CD8-positive, alpha-beta memory T cell (primary cell): ENCODE measurements around the gene IRF1. TPM values are rescaled to one million over a fixed set of nuclear protein-coding genes. Genes with fewer than 3 reads are reported as not detected.
"Not testable (repeated sequence)": the region's sequence is repeated elsewhere in the genome, so short reads cannot be mapped to it uniquely, and the experiment has no call there.

ENCODE experiments used
- CTCF ChIA-PET: fragments of 350-600 bp; sonication (Branson Sonifier 250); formaldehyde crosslinking; loops from one replicate; lab custom pipeline; 2021; ENCODE audit warnings: antibody characterized with exemption; lab: Charles Lee
- POLR2A ChIA-PET: fragments of 350-600 bp; sonication (Branson Sonifier 250); formaldehyde crosslinking; loops from one replicate; lab custom pipeline; 2021; ENCODE audit warnings: antibody characterized with exemption; lab: Charles Lee
- DNase-seq, 5 donors: peaks; one replicate each; pipeline versions ENCODE4 v3.0.0 to v3.0.0-alpha.2; 2020 to 2022; ENCODE audit warnings: mixed read lengths in 1 of 5
- H3K27ac ChIP-seq: one replicate; pipeline ENCODE4 v1.7.0; 2013; ENCODE audit warnings: low read depth, mild to moderate bottlenecking, low read length, moderate library complexity
- H3K27me3 ChIP-seq: 2 replicates; pipeline ENCODE4 v1.7.0; 2013; ENCODE audit warnings: low read length, mild to moderate bottlenecking; ENCODE audit not compliant: insufficient read depth, poor library complexity, severe bottlenecking
- H3K36me3 ChIP-seq: 2 replicates; pipeline ENCODE4 v1.7.0; 2013; ENCODE audit warnings: mild to moderate bottlenecking, low read length, moderate library complexity; ENCODE audit not compliant: insufficient read depth
- H3K4me1 ChIP-seq: 2 replicates; pipeline ENCODE4 v1.7.0; 2013; ENCODE audit warnings: mild to moderate bottlenecking, low read length, moderate library complexity; ENCODE audit not compliant: insufficient read depth
- H3K4me3 ChIP-seq: 2 replicates; pipeline ENCODE4 v1.7.0; 2013; ENCODE audit warnings: mild to moderate bottlenecking, low read length
- H3K9me3 ChIP-seq: 2 replicates; pipeline ENCODE4 v1.7.0; 2013; ENCODE audit warnings: mild to moderate bottlenecking, low read length
- H3K27ac Mint-ChIP-seq, 8 donors: one replicate each; pipeline ENCODE4 v1.8.0; 2020 to 2021; ENCODE audit warnings: mixed read lengths in 8 of 8, mild to moderate bottlenecking in 6 of 8, inconsistent platforms in 3 of 8, moderate library complexity in 3 of 8
- H3K27me3 Mint-ChIP-seq, 2 donors: one replicate each; pipeline ENCODE4 v1.8.0; 2020 to 2021; ENCODE audit warnings: mixed read lengths in 2 of 2, mild to moderate bottlenecking in 1 of 2, moderate library complexity in 1 of 2
- H3K36me3 Mint-ChIP-seq, 3 donors: one replicate each; pipeline ENCODE4 v1.8.0; 2020 to 2021; ENCODE audit warnings: mixed read lengths in 3 of 3, inconsistent platforms in 1 of 3, mild to moderate bottlenecking in 1 of 3
- H3K4me1 Mint-ChIP-seq, 3 donors: one replicate each; pipeline ENCODE4 v1.8.0; 2020 to 2021; ENCODE audit warnings: mixed read lengths in 3 of 3, inconsistent platforms in 1 of 3, mild to moderate bottlenecking in 1 of 3
- H3K4me3 Mint-ChIP-seq, 7 donors: one replicate each; pipeline ENCODE4 v1.8.0; 2020 to 2021; ENCODE audit warnings: mixed read lengths in 7 of 7, mild to moderate bottlenecking in 6 of 7, moderate library complexity in 4 of 7, inconsistent platforms in 2 of 7
- H3K9me3 Mint-ChIP-seq, 5 donors: one replicate each; pipeline ENCODE4 v1.8.0; 2020 to 2022; ENCODE audit warnings: mixed read lengths in 5 of 5, mild to moderate bottlenecking in 3 of 5, moderate library complexity in 2 of 5, inconsistent platforms in 1 of 5
- polyA plus RNA-seq: library from polyadenylated mRNA; unstranded; fragments of 300-500 nt; fragmentation: Illumina TruSeq; gene quantifications from one replicate; pipeline ENCODE4 v1.2.3, GENCODE V29; 2021
- total RNA-seq, 2 experiments: library from RNA; stranded (reverse); gene quantifications; one replicate each; pipeline ENCODE4 v1.2.3, GENCODE V29; 2021

IRF1 gene
- total and polyA plus RNA-seq, 3 experiments from 2014 or later, result 115 to 204 (median 121) TPM

DNA sequence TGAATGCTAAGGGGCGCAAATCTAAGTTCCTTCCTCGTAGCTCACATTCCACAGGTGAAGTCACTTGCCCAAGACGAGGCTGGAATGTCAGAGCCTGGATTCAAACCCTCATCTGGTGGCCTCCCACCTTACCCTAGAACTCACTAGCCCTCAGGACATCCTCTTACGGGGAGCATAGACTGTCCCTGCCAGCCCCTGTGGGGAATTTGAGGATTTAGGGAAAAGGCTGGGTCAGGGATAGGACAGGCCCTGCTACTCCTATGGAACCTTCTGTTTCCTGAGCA, 45.0 kb downstream of the IRF1 start:
- Histone ChIP-seq H3K36me3 (peaks cover 9% of the 10 kb centered on the region), H3K4me1 (peaks cover 78% of the 10 kb centered on the region), H3K9me3 (no peaks in the 10 kb centered on the region), H3K27ac (no peak overlapping the region), H3K4me3 (no peak overlapping the region), H3K27me3 (no peaks in the 10 kb centered on the region)
- no peaks in the 10 kb centered on the region for H3K9me3 Mint-ChIP-seq
- H3K36me3 Mint-ChIP-seq, result peaks cover 22 to 69% (median 31%) of the 10 kb centered on the region in 3 donors
- no peaks in the 10 kb centered on the region for H3K27me3 Mint-ChIP-seq
- DNase-seq, result no peak
- H3K4me1 Mint-ChIP-seq, result peaks cover 83 to 97% (median 95%) of the 10 kb centered on the region in 3 donors
- ChIA-PET POLR2A (interaction anchor here (0.9 kb wide), 1 partner anchor 11 kb away, joined by 5 read pairs; no protein-coding TSS in a partner anchor), CTCF (interaction anchor here (1.2 to 2.8 kb wide), 3 partner anchors 10 to 25 kb away, joined by 3 to 6 read pairs (median 6); no protein-coding TSS in a partner anchor)
- peak overlapping the region in 1 of 7 donors; percentile 54 for H3K4me3 Mint-ChIP-seq
- peak overlapping the region; percentile 73 to 98 (median 84) for H3K27ac Mint-ChIP-seq

DNA sequence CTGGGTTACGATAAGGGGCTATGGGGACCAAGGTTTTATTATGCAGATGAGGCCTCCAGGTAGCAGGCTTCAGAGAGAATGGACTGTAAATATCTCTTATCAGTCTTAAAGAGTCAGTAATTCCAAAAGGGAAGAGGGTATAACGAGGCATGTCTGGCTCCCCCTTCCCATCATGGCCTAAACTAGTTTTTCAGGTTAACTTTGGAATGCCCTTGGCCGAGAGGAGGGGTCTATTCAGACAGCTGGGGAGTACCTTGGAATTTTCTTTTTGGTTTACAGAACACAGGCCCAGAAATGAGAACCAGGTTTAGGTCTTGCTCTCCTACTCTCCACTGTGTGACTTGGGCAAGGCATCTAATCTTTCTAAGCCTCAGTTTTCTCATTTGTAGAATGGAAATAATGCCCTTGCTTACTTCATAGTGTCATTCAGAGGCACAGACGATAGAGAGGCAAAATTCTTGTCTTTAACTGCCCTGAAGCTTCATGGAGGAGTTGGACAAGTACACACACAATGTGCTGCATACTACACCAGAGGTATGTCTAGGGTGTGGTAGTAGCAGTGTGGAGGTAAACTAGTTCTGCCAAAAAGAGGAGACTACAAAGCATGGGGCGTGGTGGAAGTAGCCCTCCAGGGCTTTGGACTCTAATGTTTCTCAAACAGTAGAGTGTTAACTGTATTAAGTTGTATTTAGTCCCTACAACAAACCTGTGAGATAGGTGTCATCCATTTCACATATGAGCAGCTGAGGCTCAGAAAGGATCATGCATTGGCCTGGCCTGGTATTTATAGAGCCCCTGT, 45.5 kb downstream of the IRF1 start:
- Mint-ChIP-seq H3K36me3 (peaks cover 22 to 68% (median 28%) of the 10 kb centered on the region in 3 donors), H3K27me3 (no peaks in the 10 kb centered on the region), H3K27ac (peak overlapping the region; percentile 73 to 98 (median 86)), H3K4me3 (peak overlapping the region in 3 of 7 donors; percentile 17 to 47 (median 23)), H3K9me3 (no peaks in the 10 kb centered on the region), H3K4me1 (peaks cover 84 to 98% (median 96%) of the 10 kb centered on the region in 3 donors)
- Histone ChIP-seq H3K4me3 (no peak overlapping the region), H3K4me1 (peaks cover 84% of the 10 kb centered on the region), H3K9me3 (no peaks in the 10 kb centered on the region), H3K36me3 (peaks cover 9% of the 10 kb centered on the region), H3K27me3 (no peaks in the 10 kb centered on the region), H3K27ac (no peak overlapping the region)
- no peak for DNase-seq
- POLR2A ChIA-PET, result interaction anchor here (0.9 to 1.2 kb wide), 2 partner anchors 12 to 18 kb away, joined by 4 to 5 read pairs; no protein-coding TSS in a partner anchor
- CTCF ChIA-PET, result interaction anchor here (1.2 to 2.8 kb wide), 5 partner anchors 10 to 58 kb away, joined by 3 to 6 read pairs (median 6); no protein-coding TSS in a partner anchor

DNA sequence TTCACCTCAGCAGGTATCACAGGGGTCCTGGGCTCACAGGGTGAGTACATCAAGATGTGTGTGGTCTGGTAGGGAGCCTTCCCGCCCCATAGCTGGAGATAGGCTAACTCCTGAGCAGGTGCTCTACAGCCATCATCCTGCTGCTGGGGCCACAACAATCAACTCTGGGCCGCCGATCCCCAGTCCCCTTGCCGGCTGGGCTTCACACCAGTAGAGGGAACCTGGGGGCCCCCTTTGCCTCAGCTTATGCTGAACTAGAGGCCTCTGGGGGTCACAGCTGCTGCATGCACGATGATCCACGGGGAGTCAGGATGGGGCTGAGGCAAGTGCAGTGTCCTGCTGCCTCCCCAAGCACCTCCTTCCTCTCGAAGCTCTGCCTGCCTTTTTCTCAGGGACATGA, 46.5 kb downstream of the IRF1 start:
- CTCF ChIA-PET, result interaction anchor here (1.1 to 1.6 kb wide), 3 partner anchors 13 to 57 kb away, joined by 3 to 6 read pairs (median 4); no protein-coding TSS in a partner anchor
- DNase-seq, result no peak
- Histone ChIP-seq H3K4me1 (peaks cover 93% of the 10 kb centered on the region), H3K27me3 (no peaks in the 10 kb centered on the region), H3K4me3 (no peak overlapping the region), H3K27ac (no peak overlapping the region), H3K9me3 (no peaks in the 10 kb centered on the region), H3K36me3 (peaks cover 9% of the 10 kb centered on the region)
- peaks cover 88 to 99% (median 99%) of the 10 kb centered on the region in 3 donors for H3K4me1 Mint-ChIP-seq
- H3K36me3 Mint-ChIP-seq, result peaks cover 20 to 67% (median 24%) of the 10 kb centered on the region in 3 donors
- H3K4me3 Mint-ChIP-seq, result peak overlapping the region in 5 of 7 donors; percentile 15 to 47 (median 37)
- H3K27me3 Mint-ChIP-seq, result no peaks in the 10 kb centered on the region
- POLR2A ChIA-PET, result interaction anchor here (1.2 kb wide), 1 partner anchor 17 kb away, joined by 4 read pairs; no protein-coding TSS in a partner anchor
- no peaks in the 10 kb centered on the region for H3K9me3 Mint-ChIP-seq
- peak overlapping the region in 7 of 8 donors; percentile 73 to 98 (median 93) for H3K27ac Mint-ChIP-seq

DNA sequence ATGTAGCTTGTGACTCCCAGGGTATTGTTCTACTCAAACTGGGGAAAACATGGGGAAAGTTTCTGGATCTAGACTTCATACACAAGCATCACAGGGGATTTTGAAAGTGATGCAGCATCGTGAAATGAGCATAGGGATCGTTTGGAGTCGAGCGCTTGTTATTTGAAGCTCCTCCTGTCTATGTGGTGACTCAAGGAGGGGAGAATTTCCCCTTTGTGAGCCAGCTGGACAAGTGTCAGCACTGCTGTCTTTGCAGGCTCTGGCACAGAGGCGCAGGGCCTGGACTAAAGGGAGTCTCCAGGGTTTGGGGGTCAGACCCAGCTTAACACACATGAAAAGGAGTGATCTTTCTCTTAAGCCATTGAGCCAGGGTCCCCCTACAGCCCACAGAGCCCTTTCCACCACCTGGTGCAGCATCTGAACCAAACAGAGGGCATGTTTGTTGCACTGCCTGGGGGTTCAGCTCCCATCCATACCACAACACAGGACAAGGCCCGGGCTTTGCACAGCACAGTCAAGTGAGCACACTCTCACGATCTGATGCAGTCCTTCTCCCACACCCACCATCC, 51.0 kb downstream of the IRF1 start:
- Histone ChIP-seq H3K27me3 (no peaks in the 10 kb centered on the region), H3K9me3 (no peaks in the 10 kb centered on the region), H3K4me3 (no peak overlapping the region), H3K36me3 (no peaks in the 10 kb centered on the region), H3K27ac (peak overlapping the region; percentile 34), H3K4me1 (peaks cover 100% of the 10 kb centered on the region)
- Mint-ChIP-seq H3K4me3 (peak overlapping the region in 6 of 7 donors; percentile 7 to 70 (median 58)), H3K4me1 (peaks cover 89 to 99% (median 99%) of the 10 kb centered on the region in 3 donors), H3K9me3 (no peaks in the 10 kb centered on the region), H3K27me3 (no peaks in the 10 kb centered on the region), H3K27ac (peak overlapping the region; percentile 85 to 98 (median 92)), H3K36me3 (peaks cover under 1 to 51% (median 16%) of the 10 kb centered on the region in 3 donors)
- CTCF ChIA-PET, result interaction anchor here (0.8 to 5.6 kb wide), 14 partner anchors 9 to 61 kb away, joined by 3 to 41 read pairs (median 10); partner anchors contain the start of gene IRF1
- DNase-seq, result no peak
- POLR2A ChIA-PET, result interaction anchor here (0.6 to 4.6 kb wide), 8 partner anchors 16 to 308 kb away, joined by 3 to 47 read pairs (median 7); partner anchors contain the start of genes CCNI2 and IRF1

DNA sequence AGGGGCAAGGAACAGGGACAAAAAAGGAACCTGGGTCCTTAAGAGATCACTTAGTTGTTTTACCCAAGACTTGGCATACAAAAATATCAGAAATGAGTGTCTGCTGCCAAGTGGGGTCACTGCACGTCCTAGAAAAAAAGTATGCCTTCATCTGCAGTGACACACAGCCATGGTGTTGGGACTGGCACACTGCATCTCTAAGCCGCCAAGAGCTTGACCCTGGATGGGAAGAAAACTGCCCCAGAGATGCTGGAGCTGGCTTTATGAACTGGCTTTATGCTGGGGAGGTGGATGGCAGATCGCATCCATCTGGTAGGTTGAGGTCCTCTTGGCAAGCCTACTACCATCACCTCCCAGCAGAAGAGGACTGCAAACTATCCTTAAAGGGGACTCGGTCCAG, 51.7 kb downstream of the IRF1 start:
- Histone ChIP-seq H3K4me3 (no peak overlapping the region), H3K27me3 (no peaks in the 10 kb centered on the region), H3K9me3 (no peaks in the 10 kb centered on the region), H3K27ac (no peak overlapping the region), H3K4me1 (peaks cover 100% of the 10 kb centered on the region), H3K36me3 (no peaks in the 10 kb centered on the region)
- Mint-ChIP-seq H3K9me3 (no peaks in the 10 kb centered on the region), H3K36me3 (peaks cover 0 to 51% (median 19%) of the 10 kb centered on the region in 3 donors), H3K27ac (peak overlapping the region; percentile 85 to 98 (median 92)), H3K4me3 (peak overlapping the region; percentile 29 to 74 (median 61)), H3K27me3 (no peaks in the 10 kb centered on the region), H3K4me1 (peaks cover 90 to 99% (median 99%) of the 10 kb centered on the region in 3 donors)
- no peak for DNase-seq
- CTCF ChIA-PET, result interaction anchor here (0.8 to 5.6 kb wide), 17 partner anchors 10 to 62 kb away, joined by 3 to 41 read pairs (median 6); partner anchors contain the start of gene IRF1
- POLR2A ChIA-PET, result interaction anchor here (1.0 to 4.6 kb wide), 7 partner anchors 8 to 52 kb away, joined by 3 to 47 read pairs (median 10); partner anchors contain the start of gene IRF1

DNA sequence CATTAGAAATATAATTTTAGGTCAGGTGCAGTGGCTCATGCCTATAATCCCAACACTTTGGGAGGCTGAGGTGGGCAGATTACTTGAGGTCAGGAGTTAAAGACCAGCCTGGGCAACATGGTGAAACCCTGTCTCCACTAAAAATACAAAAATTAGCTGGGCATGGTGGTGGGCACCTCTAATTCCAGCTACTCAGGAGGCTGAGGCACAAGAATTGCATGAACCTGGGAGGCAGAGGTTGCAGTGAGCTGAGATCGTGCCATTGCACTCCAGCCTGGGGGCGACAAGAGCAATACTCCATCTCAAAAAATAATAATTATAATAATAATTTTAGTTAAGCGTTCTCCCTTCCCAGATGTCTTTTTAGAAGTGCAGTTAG, 52.3 kb downstream of the IRF1 start:
- Histone ChIP-seq H3K4me3 (peak overlapping the region; percentile 55), H3K4me1 (peaks cover 95% of the 10 kb centered on the region), H3K27ac (peak overlapping the region; percentile 45)
- peaks cover 0 to 48% (median 19%) of the 10 kb centered on the region in 3 donors for H3K36me3 Mint-ChIP-seq
- DNase-seq, H3K27me3 ChIP-seq, H3K27me3 Mint-ChIP-seq, H3K9me3 Mint-ChIP-seq, H3K9me3 ChIP-seq, H3K36me3 ChIP-seq: not testable (repeated sequence)
- H3K27ac Mint-ChIP-seq, result peak overlapping the region; percentile 89 to 98 (median 94)
- H3K4me1 Mint-ChIP-seq, result peaks cover 88 to 99% (median 95%) of the 10 kb centered on the region in 3 donors
- ChIA-PET POLR2A (interaction anchor here (0.9 to 4.6 kb wide), 12 partner anchors 9 to 58 kb away, joined by 3 to 47 read pairs (median 7); partner anchors contain the start of gene IRF1), CTCF (interaction anchor here (1.0 to 5.6 kb wide), 15 partner anchors 13 to 63 kb away, joined by 3 to 41 read pairs (median 8); partner anchors contain the start of gene IRF1)
- H3K4me3 Mint-ChIP-seq, result peak overlapping the region; percentile 62 to 86 (median 74)

DNA sequence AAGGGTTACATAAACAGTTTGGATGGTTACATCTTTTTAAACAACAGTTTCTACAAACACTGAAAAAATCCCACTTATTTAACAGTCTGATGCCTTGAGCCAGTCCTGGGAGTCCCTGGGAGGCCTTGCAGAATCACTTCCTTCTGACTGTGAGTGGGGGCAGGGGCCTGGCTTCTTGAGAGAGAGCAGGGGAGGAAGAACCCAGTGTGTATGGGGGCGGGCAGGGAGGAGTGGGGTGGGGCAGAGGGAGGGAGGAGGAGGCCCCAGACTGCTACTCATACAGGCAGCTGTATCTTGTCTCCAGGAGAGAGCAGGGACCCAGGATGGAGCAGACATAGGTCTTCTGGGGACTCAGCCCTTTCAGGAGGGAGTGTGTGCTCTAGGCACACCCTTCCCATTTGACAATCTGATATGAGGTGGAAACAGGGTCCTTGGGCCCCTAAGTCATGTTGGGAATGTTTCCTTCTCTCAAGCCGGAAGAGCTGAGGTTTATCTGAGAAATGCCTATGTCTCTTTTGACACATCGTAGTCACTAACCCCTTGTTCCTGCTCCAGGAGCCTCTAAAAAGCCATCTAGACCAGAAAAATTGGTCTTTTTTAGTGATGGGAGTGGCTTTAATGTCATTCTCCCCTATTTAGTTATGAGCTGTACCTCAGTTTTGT, 52.8 kb downstream of the IRF1 start:
- Histone ChIP-seq H3K27me3 (no peaks in the 10 kb centered on the region), H3K4me3 (peak overlapping the region; percentile 55), H3K27ac (peak overlapping the region; percentile 45), H3K4me1 (peaks cover 95% of the 10 kb centered on the region), H3K9me3 (no peaks in the 10 kb centered on the region), H3K36me3 (peaks cover 3% of the 10 kb centered on the region)
- DNase-seq, result peak; percentile 35 to 82 (median 48)
- H3K4me1 Mint-ChIP-seq, result peaks cover 88 to 99% (median 95%) of the 10 kb centered on the region in 3 donors
- no peaks in the 10 kb centered on the region for H3K27me3 Mint-ChIP-seq
- peak overlapping the region; percentile 62 to 86 (median 74) for H3K4me3 Mint-ChIP-seq
- H3K27ac Mint-ChIP-seq, result peak overlapping the region; percentile 89 to 98 (median 94)
- ChIA-PET CTCF (interaction anchor here (1.0 to 5.6 kb wide), 16 partner anchors 10 to 63 kb away, joined by 3 to 41 read pairs (median 7); partner anchors contain the start of gene IRF1), POLR2A (interaction anchor here (0.9 to 4.6 kb wide), 11 partner anchors 12 to 58 kb away, joined by 3 to 47 read pairs (median 7); partner anchors contain the start of gene IRF1)
- H3K9me3 Mint-ChIP-seq, result no peaks in the 10 kb centered on the region
- peaks cover 0 to 50% (median 21%) of the 10 kb centered on the region in 3 donors for H3K36me3 Mint-ChIP-seq
